Globus pallidus (tissue), 1 donor: ENCODE measurements around the gene MYO9A.
"Not testable (repeated sequence)": the region's sequence is repeated elsewhere in the genome, so short reads cannot be mapped to it uniquely, and the experiment has no call there.

Experiments
- DNase-seq: peaks from one replicate; pipeline ENCODE4 v3.0.0-alpha.2; 2015; ENCODE audit warnings: low spot score

Gene MYO9A

GRCh38 chr15:72136170-72137051 lies 18.5 kb upstream of the MYO9A start:
- DNase-seq = no peak

DNA sequence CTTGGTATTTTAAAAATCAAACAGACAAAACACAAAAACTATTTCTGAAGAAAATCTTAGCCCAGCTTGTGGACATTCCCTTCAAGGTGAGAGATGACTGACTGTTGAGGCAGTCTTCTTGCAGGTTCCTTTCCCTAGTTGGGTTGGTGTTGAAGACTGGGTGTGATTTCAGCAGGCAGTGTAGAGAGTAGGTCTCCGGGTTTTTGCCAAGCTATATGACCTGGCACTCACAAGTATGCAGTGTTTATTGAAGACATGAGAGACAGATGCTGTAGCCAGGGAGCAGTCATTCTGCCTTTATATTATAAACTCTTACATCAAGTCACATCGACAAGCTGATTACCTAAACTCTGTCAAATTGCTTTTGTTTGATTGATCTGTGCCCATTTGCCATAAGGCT lies 17.8 kb upstream of the MYO9A start:
- no peak for DNase-seq

- DNase-seq = no peak
Measured at GRCh38 chr15:72133211-72133610, 15.3 kb upstream of the MYO9A start.

- no peak for DNase-seq
Measured at GRCh38 chr15:72131922-72132321, 14.0 kb upstream of the MYO9A start.

DNA sequence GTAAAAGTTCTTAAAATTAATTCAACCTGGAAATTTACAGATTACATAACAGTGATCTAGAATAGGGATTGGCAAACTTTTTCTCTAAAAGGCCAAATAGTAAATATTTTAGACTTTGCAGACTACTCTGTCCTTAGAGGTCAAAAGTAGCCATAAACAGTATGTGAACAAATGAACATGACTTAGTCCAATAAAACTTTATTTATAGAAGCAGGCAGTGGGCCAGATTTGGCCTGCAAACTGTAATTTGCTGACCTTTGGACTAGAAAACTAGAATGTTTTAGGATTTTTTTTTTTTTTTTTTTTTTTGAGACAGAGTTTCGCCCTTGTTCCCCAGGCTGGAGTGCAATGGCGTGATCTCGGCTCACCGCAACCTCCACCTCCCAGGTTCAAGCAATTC lies 12.3 kb upstream of the MYO9A start:
- DNase-seq = no peak

DNA sequence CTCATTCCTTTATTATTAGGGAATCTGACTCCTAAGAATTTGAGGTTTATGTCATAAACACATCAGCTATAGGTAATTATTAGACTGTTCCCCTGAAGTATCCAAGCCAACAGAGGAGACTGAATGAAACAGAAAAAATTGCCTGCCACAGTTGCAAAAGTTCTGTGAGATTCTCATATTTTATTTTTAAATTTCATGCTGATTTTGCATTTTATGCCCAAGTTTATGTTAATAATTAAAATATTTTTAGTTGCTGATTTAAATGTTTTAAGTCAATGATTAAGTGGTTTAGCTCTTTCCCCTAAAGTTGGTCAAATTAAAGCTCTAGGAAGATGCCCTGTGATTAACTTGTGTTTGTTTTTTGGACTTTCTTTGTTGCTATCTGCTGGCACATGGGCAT lies 10.4 kb upstream of the MYO9A start:
- no peak for DNase-seq

GRCh38 chr15:72127724-72128322 lies 9.9 kb upstream of the MYO9A start:
- DNase-seq = no peak

- no peak for DNase-seq
Measured at GRCh38 chr15:72124218-72124617, 6.3 kb upstream of the MYO9A start.

DNA sequence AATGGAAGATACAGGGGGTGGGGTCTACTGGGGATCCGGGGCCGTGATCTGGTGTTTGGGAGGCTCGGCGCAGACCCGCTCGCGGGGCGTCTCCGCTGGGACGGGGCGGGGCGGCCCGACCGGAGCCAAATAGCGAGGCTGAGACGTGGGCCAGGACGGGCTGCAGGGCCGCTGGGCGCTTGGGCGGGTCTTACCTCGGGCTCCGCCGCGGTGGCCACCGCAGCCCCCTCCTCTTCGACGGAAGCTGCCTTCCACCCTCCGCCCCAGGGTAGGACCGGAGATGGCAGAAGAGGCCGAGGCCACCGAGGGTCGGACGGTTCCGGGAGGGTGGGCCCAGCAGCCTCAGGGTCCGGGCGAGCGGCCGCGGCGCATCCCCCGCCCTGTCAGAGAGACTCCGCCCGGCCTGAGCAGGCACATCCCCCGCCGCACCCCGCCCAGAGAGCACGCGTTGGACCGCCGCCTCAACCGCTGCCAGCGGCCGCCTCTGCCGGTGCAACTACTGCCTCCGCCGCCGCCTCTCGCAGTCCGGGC lies 399 bp downstream of the MYO9A start:
- no peak for DNase-seq

DNA sequence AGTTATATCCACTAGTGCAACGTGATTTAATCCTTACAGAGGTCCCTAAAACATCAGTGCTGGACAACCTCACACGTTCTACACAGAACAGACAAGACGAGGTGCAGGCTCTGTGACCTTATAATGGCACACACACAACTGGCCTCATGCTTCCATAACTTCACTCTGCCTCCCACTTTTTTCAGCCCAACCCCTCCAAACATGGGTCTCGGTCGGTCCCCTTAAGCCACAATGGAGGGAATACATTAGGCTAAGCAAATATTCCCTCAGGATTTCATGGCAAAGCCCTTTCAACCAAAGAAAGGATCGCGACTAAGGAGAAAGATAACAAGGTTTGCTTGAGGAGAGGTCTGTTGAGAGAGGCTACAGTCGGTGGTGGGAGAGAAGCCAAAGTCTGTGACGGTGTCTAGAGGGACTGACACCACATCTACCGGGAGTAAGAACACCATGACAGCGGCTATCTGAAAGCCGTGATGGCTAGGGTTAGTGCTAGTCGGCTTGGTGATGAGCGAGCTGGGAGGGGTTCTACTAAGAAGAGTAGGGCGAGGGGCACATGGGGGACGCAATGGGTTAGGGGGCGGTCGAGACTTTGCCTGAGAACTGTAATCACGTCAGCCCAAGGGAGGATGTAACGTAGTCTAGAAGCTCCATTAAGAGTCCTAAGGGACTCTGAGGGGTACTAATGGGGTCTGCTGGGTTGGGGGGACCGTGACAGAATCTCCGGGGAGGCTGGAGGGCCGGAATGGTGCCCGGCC lies 1.0 kb downstream of the MYO9A start:
- peak; percentile 32 for DNase-seq

DNA sequence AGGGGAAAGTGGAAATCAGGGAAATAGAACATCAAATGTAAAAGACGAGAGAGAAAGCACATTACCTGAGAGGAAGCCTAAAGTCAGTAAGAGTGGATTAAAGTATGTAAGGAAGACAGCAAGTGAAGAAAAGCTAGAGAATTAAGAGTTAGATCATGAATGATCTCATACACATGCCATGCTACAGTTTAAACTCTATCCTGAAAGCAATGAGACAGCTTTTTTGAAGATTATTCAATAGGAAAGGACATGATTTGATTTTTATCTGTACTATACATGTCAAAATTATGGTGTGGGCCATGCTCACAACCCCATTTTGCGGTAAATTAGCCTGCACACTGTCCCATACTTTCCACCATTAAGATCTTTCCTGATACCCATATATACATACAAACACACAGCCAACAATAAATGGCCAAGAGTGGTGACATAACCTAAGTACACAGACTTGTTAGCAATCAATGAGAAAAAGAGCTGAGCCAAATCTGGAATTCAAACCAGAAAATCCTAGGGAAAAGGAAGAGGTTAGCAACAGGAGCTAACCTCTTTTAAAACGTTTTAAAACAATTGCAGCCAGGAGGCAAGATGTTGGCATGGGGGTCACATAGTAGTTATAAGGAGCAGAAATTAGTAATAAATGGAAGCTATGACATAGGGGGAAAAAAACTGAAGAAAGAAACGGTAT lies 4.5 kb downstream of the MYO9A start:
- DNase-seq = no peak

- DNase-seq = no peak
Measured at GRCh38 chr15:72112805-72113204, 5.1 kb downstream of the MYO9A start.

GRCh38 chr15:72112116-72112515 lies 5.8 kb downstream of the MYO9A start:
- DNase-seq = no peak

- DNase-seq = no peak
Measured at GRCh38 chr15:72110355-72110754, 7.6 kb downstream of the MYO9A start.

- no peak for DNase-seq
Measured at GRCh38 chr15:72106068-72106467, 11.9 kb downstream of the MYO9A start.

GRCh38 chr15:72105111-72105510 lies 12.8 kb downstream of the MYO9A start:
- DNase-seq = no peak

DNA sequence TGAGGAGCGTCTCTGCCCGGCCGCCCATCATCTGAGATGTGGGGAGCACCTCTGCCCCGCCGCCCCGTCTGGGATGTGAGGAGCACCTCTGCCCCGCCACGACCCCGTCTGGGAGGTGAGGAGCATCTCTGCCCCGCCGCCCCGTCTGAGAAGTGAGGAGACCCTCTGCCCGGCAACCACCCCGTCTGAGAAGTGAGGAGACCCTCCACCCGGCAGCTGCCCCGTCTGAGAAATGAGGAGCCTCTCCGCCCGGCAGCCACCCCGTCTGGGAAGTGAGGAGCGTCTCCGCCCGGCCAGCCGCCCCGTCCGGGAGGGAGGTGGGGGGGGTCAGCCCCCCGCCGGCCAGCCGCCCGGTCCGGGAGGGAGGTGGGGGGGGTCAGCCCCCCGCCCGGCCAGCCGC lies 17.4 kb downstream of the MYO9A start:
- not testable (repeated sequence) for DNase-seq

- DNase-seq = no peak
Measured at GRCh38 chr15:72099155-72099554, 18.8 kb downstream of the MYO9A start.

- no peak for DNase-seq
Measured at GRCh38 chr15:72098040-72098439, 19.9 kb downstream of the MYO9A start.

GRCh38 chr15:72096796-72097195 lies 21.2 kb downstream of the MYO9A start:
- DNase-seq = no peak

GRCh38 chr15:72092691-72093090 lies 25.3 kb downstream of the MYO9A start:
- DNase-seq = no peak

DNA sequence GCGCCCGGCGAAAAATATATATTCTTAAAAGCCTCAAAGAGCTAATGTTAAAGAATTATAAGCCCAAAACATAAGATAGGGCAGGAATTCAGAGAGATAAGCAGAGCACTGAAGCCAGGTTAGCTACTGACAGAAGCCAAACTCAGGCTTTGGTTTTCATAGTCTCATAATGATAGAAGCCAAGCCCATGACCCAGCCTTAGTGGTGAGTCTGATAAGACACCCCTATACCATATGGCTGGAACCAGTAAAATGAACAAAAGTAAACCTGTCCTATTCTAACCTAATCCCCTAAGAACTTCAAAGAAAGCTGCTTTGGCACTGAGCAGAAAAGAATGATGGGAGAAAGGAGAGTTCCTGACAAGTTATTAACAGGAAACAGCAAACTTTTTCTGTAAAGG lies 25.9 kb downstream of the MYO9A start:
- no peak for DNase-seq
